Body of pancreas (tissue), 4 donors: ENCODE results near the gene RMI2. TPM values are rescaled to one million over a fixed set of nuclear protein-coding genes. Genes with fewer than 3 reads are reported as not detected.
A peak's percentile ranks its signal among the peaks of the same experiment; 100 is the strongest.

Experiments used
- ATAC-seq: fragments of 150-250 bp; one replicate; pipeline ENCODE4 v1.9.1; 2016
- DNase-seq, 4 donors: peaks; one replicate each; pipeline ENCODE4 v3.0.0-alpha.2; 2019
- H3K27ac ChIP-seq, 4 donors: fragments of 200-600 bp; sonication (generic); 1 replicate in 3 of 4; 2 replicates in 1 of 4; pipeline versions ENCODE4 v1.5.1 to v1.6.1; 2016 to 2019; ENCODE audit warnings: mild to moderate bottlenecking in 1 of 4, mixed read lengths in 1 of 4, moderate library complexity in 1 of 4
- H3K27me3 ChIP-seq, 2 donors: fragments of 200-600 bp; sonication (generic); one replicate each; pipeline ENCODE4 v1.6.0; 2016; ENCODE audit warnings: mild to moderate bottlenecking in 1 of 2
- H3K36me3 ChIP-seq, 2 donors: fragments of 200-600 bp; sonication (generic); replicated peaks in 1 of 2; 2 replicates each; pipeline ENCODE4 v1.5.1; 2016; ENCODE audit warnings: low read depth in 2 of 2; ENCODE audit not compliant: insufficient read depth in 1 of 2
- H3K4me1 ChIP-seq: fragments of 200-600 bp; sonication (generic); one replicate; pipeline ENCODE4 v1.6.0; 2016
- H3K4me3 ChIP-seq, 2 donors: fragments of 200-600 bp; sonication (generic); 1 replicate in 1 of 2; 2 replicates in 1 of 2; pipeline ENCODE4 v1.5.1; 2016 to 2019
- H3K9me3 ChIP-seq, 3 donors: fragments of 200-600 bp; sonication (generic); 1 replicate in 2 of 3; 2 replicates in 1 of 3; pipeline ENCODE4 v1.5.1; 2016
- CTCF ChIP-seq, 7 experiments: fragments of 450-650 bp in 4 of 7; fragments of 200-600 bp in 3 of 7; sonication (generic) in 3 of 7; IDR thresholded peaks; one replicate each; pipeline ENCODE4 v1.5.1; 2016 to 2019; ENCODE audit warnings: antibody characterized with exemption in 7 of 7
- POLR2A ChIP-seq, 3 donors: fragments of 450-650 bp; IDR thresholded peaks; one replicate each; pipeline ENCODE4 v1.6.1; 2016; ENCODE audit warnings: antibody characterized with exemption in 3 of 3, mild to moderate bottlenecking in 2 of 3
- WGBS, 2 donors: methylation state at CpG; one replicate each; pipeline ENCODE4 v1.1.5; 2017; 5-methylcytosine and 5-hydroxymethylcytosine counted together
- intact Hi-C: fragments of 100-400 bp; cut with DNase I; formaldehyde crosslinking; loops from one replicate; pipeline ENCODE4 v1.15.1; 2023
- total RNA-seq, 2 donors: library from RNA; depleted of rRNA; stranded (reverse); fragments of >200 nt; gene quantifications; one replicate each; pipeline ENCODE4 v1.1.0, GENCODE V29; 2016

The RMI2 gene
- total RNA-seq, 2 donors from 2014 or later, result 1.3 to 3.0 TPM

- H3K27ac ChIP-seq, result no peak overlapping the region
- TF ChIP-seq CTCF (IDR thresholded peaks at IDR 0.05), result no peak
- no peak for TF ChIP-seq POLR2A (IDR thresholded peaks at IDR 0.05)
- H3K27me3 ChIP-seq, result no peaks in the 10 kb centered on the region
- no peak overlapping the region for H3K4me3 ChIP-seq
- ATAC-seq (no peak), DNase-seq (no peak)
- intact Hi-C loops, result no loop called here
- no peaks in the 10 kb centered on the region for H3K36me3 ChIP-seq
- H3K4me1 ChIP-seq, result no peaks in the 10 kb centered on the region
- no peaks in the 10 kb centered on the region for H3K9me3 ChIP-seq
- 86 to 88% methylated on average over 11 of the region's 11 CpGs for WGBS, 2 donors
Measured at GRCh38 chr16:11323551-11324336, 21.5 kb upstream of the RMI2 start.

DNA sequence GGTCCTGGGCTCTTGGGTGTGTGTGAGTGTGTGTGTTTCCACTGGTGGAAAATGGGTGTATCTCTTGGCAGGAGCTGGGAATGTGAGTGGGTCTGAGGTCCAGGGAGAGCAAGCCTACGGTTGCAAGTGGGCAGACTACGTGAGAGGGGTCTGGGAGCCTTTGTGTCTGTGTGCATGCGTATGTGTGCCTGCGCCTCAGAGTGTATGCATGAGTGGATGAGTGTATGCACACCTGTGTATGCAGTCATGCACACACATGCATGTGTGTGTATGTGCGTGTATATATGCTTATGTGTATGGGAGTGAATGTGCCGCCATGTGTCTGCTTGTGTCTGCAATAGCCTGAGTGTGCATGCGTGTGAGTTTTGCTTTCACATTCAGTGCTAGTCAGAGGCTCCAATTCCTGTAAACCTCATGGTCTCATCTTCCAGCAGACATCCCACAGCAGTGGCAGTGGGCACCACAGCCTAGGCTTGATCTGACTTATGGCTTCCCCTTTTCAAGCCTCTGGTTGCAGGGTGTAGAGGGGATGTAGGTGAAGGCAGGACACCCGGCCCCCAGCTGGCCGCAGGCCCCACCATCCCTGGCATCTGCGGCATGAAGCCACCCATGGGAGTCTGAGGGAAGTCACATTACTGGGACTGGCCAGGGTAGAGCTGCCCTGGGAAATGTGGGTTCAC, 19.7 kb upstream of the RMI2 start:
- no peak for ATAC-seq
- intact Hi-C loops, result no loop called here
- Histone ChIP-seq H3K27ac (no peak overlapping the region), H3K4me3 (no peak overlapping the region), H3K4me1 (no peaks in the 10 kb centered on the region), H3K27me3 (no peaks in the 10 kb centered on the region), H3K9me3 (no peaks in the 10 kb centered on the region), H3K36me3 (no peaks in the 10 kb centered on the region)
- no peak for DNase-seq
- TF ChIP-seq CTCF (IDR thresholded peaks at IDR 0.05), result no peak
- no peak for TF ChIP-seq POLR2A (IDR thresholded peaks at IDR 0.05)
- WGBS, 2 donors, result 79 to 83% methylated on average over 3 to 10 of the region's 10 CpGs

GRCh38 chr16:11326084-11326736, 19.0 kb upstream of the RMI2 start:
- Histone ChIP-seq H3K27ac (no peak overlapping the region), H3K4me3 (no peak overlapping the region), H3K9me3 (no peaks in the 10 kb centered on the region), H3K27me3 (no peaks in the 10 kb centered on the region), H3K4me1 (no peaks in the 10 kb centered on the region), H3K36me3 (no peaks in the 10 kb centered on the region)
- ATAC-seq (no peak), DNase-seq (peak in 1 of 4 donors; percentile 28)
- intact Hi-C loops, result no loop called here
- TF ChIP-seq POLR2A (IDR thresholded peaks at IDR 0.05) (no peak), CTCF (IDR thresholded peaks at IDR 0.05) (no peak)
- 77 to 78% methylated on average over 9 of the region's 9 CpGs for WGBS, 2 donors

- Histone ChIP-seq H3K27ac (no peak overlapping the region), H3K27me3 (no peaks in the 10 kb centered on the region), H3K4me1 (no peaks in the 10 kb centered on the region), H3K4me3 (no peak overlapping the region), H3K9me3 (no peaks in the 10 kb centered on the region), H3K36me3 (no peaks in the 10 kb centered on the region)
- 83 to 87% methylated on average over 9 of the region's 9 CpGs for WGBS, 2 donors
- TF ChIP-seq CTCF (IDR thresholded peaks at IDR 0.05) (no peak), POLR2A (IDR thresholded peaks at IDR 0.05) (no peak)
- no peak for ATAC-seq
- intact Hi-C loops, result no loop called here
- no peak for DNase-seq
Measured at GRCh38 chr16:11326737-11327276, 18.5 kb upstream of the RMI2 start.
